Endothelial cell of umbilical vein (primary cell): Measurements from ENCODE around the gene SLC36A2. TPM values are rescaled to one million over a fixed set of nuclear protein-coding genes. Genes with fewer than 3 reads are reported as not detected.

Experiments used
- BruUV-seq: library from RNA; stranded (reverse); fragments of 400-500 nt; replicated peaks from 2 replicates; lab custom pipeline; 2021; lab: Mats Ljungman, UMichigan
- CTCF ChIA-PET: fragments of 300-600, 350-600 bp; sonication (Branson Sonifier 250); formaldehyde crosslinking; loops from one replicate; lab custom pipeline; 2021; ENCODE audit warnings: antibody characterized with exemption, inconsistent platforms; lab: Charles Lee
- POLR2A ChIA-PET: fragments of 300-600, 350-600 bp; sonication (Branson Sonifier 250); formaldehyde crosslinking; loops from one replicate; lab custom pipeline; 2021; ENCODE audit warnings: antibody characterized with exemption, inconsistent platforms; lab: Charles Lee
- DNase-seq: peaks from one replicate; pipeline ENCODE4 v3.0.0-alpha.2; 2011; ENCODE audit warnings: low read depth, low spot score
- FAIRE-seq: peaks from 2 replicates; lab custom pipeline; 2011; peaks lifted over from hg19 to GRCh38; lab: Jason Lieb, UNC
- H2AFZ ChIP-seq: 2 replicates; pipeline ENCODE4 v1.6.0; 2012; ENCODE audit warnings: low read depth, low read length, control low read depth, inconsistent platforms
- H3K27ac ChIP-seq: 2 replicates; pipeline ENCODE4 v1.5.1; 2011; ENCODE audit warnings: low read depth, mild to moderate bottlenecking, control low read depth, low read length, moderate library complexity; ENCODE audit not compliant: insufficient read depth
- H3K27me3 ChIP-seq, 2 experiments: 2 replicates each; pipeline versions ENCODE4 v1.6.0 to v1.6.1; 2011; ENCODE audit warnings: low read length in 2 of 2, mixed read lengths in 1 of 2; ENCODE audit not compliant: control insufficient read depth in 2 of 2, insufficient read depth in 2 of 2
- H3K36me3 ChIP-seq, 2 experiments: 2 replicates in 1 of 2; 3 replicates in 1 of 2; pipeline ENCODE4 v1.5.1; 2011; ENCODE audit warnings: low read length in 2 of 2, mild to moderate bottlenecking in 1 of 2, moderate library complexity in 1 of 2; ENCODE audit not compliant: control insufficient read depth in 2 of 2, insufficient read depth in 2 of 2; ENCODE audit errors: extremely low read depth in 1 of 2
- H3K4me1 ChIP-seq: 3 replicates; pipeline ENCODE4 v1.5.1; 2011; ENCODE audit warnings: mild to moderate bottlenecking, low read length; ENCODE audit not compliant: control insufficient read depth, insufficient read depth; ENCODE audit errors: extremely low read depth
- H3K4me2 ChIP-seq: 2 replicates; pipeline ENCODE4 v1.6.1; 2011; ENCODE audit warnings: low read length, control low read depth, mixed read lengths; ENCODE audit not compliant: insufficient read depth
- H3K4me3 ChIP-seq, 3 experiments: fragments of 200-600 bp in 1 of 3; sonication (generic), shearing (Covaris generic) in 1 of 3; replicated peaks in 1 of 3; 2 replicates each; pipeline ENCODE4 v1.5.1; 2011 to 2016; ENCODE audit warnings: control low read depth in 3 of 3, low read length in 3 of 3, mild to moderate bottlenecking in 2 of 3, inconsistent platforms in 1 of 3, low read depth in 1 of 3, moderate library complexity in 1 of 3; ENCODE audit not compliant: insufficient read depth in 1 of 3
- H3K79me2 ChIP-seq: 2 replicates; pipeline ENCODE4 v1.6.0; 2012; ENCODE audit warnings: low read length, inconsistent platforms; ENCODE audit not compliant: control insufficient read depth, insufficient read depth
- H3K9ac ChIP-seq: replicated peaks from 2 replicates; pipeline ENCODE3; 2011; ENCODE audit warnings: low read length, control low read depth; ENCODE audit not compliant: insufficient read depth; ENCODE audit errors: extremely low read depth
- H3K9me1 ChIP-seq: replicated peaks from 3 replicates; pipeline ENCODE4 v1.6.0; 2011; ENCODE audit warnings: mild to moderate bottlenecking, low read length; ENCODE audit not compliant: control insufficient read depth, insufficient read depth; ENCODE audit errors: extremely low read depth
- H3K9me3 ChIP-seq: replicated peaks from 2 replicates; pipeline ENCODE4 v1.5.1; 2012; ENCODE audit warnings: low read length, inconsistent platforms; ENCODE audit not compliant: control insufficient read depth, insufficient read depth
- H4K20me1 ChIP-seq: replicated peaks from 2 replicates; pipeline ENCODE3; 2011; ENCODE audit warnings: mild to moderate bottlenecking, low read length; ENCODE audit not compliant: control insufficient read depth, insufficient read depth; ENCODE audit errors: extremely low read depth
- EZH2 ChIP-seq: IDR thresholded peaks from 2 replicates; pipeline ENCODE4 v1.6.1; 2012; ENCODE audit warnings: borderline replicate concordance, low read depth, mild to moderate bottlenecking, moderate library complexity, low read length, inconsistent platforms; ENCODE audit not compliant: severe bottlenecking
- FOS ChIP-seq: IDR thresholded peaks from 2 replicates; pipeline ENCODE4 v1.6.1; 2011; ENCODE audit warnings: mild to moderate bottlenecking, low read length, moderate library complexity, borderline replicate concordance; ENCODE audit not compliant: insufficient read depth
- GATA2 ChIP-seq: IDR thresholded peaks from 2 replicates; pipeline ENCODE4 v1.7.0; 2011; ENCODE audit warnings: low read depth, mild to moderate bottlenecking, moderate library complexity, mixed read lengths, low read length; ENCODE audit not compliant: insufficient read length, insufficient read depth
- JUN ChIP-seq: IDR thresholded peaks from 2 replicates; pipeline ENCODE4 v1.6.1; 2011; ENCODE audit warnings: borderline replicate concordance, low read depth; ENCODE audit not compliant: insufficient read length, insufficient read depth
- MYC ChIP-seq: IDR thresholded peaks from one replicate; pipeline ENCODE4 v1.6.1; 2011; ENCODE audit warnings: mild to moderate bottlenecking, low read depth, low read length
- POLR2A ChIP-seq: IDR thresholded peaks from 2 replicates; pipeline ENCODE4 v1.6.1; 2012; ENCODE audit warnings: low read depth, mild to moderate bottlenecking, control low read depth, low read length
- POLR2AphosphoS5 ChIP-seq: IDR thresholded peaks from 2 replicates; pipeline ENCODE4 v1.6.1; 2012; ENCODE audit warnings: low read depth, mild to moderate bottlenecking, control low read depth, low read length, moderate library complexity; ENCODE audit not compliant: insufficient read depth
- dilution Hi-C: fragments of 300-500 bp; cut with MboI; formaldehyde crosslinking; loops from one replicate; pipeline ENCODE4 v1.15.0; 2019; ENCODE audit warnings: low sequenced_read_pairs; ENCODE audit not compliant: extremely low pct_ligation_motif_present
- intact Hi-C: fragments of 100-400 bp; cut with micrococcal nuclease; formaldehyde crosslinking; loops from one replicate; pipeline ENCODE4 v1.10.0; 2022
- polyA plus RNA-seq, 4 experiments: library from polyadenylated mRNA; depleted of rRNA in 3 of 4; stranded (reverse) in 3 of 4; unstranded in 1 of 4; fragments of >200 nt; gene quantifications; 2 replicates each; pipeline versions ENCODE4 v1.2.1 to v1.2.3, GENCODE V29; 2011 to 2012; ENCODE audit warnings: missing spikeins in 1 of 4
- total RNA-seq: library from RNA; stranded (reverse); gene quantifications from 2 replicates; pipeline ENCODE4 v1.2.3, GENCODE V29; 2021
- TF ChIP-seq, protein P1 (sequence below), 2 donors: IDR thresholded peaks; 1 replicate in 1 of 2; 2 replicates in 1 of 2; pipeline ENCODE4 v1.5.1; 2011; ENCODE audit warnings: low read length in 2 of 2, mild to moderate bottlenecking in 2 of 2, moderate library complexity in 2 of 2, control low read depth in 1 of 2, inconsistent platforms in 1 of 2, low read depth in 1 of 2; ENCODE audit not compliant: insufficient read depth in 1 of 2; ENCODE audit errors: extremely low read depth in 1 of 2
- TF ChIP-seq, protein P2 (sequence below): IDR thresholded peaks from 2 replicates; pipeline ENCODE4 v1.6.1; 2011; ENCODE audit not compliant: insufficient read depth, insufficient read length

The SLC36A2 gene
- total and polyA plus RNA-seq, 2 donors (not counting 3 experiments of a cell fraction or from before 2014, with no cell fraction given): not detected

GRCh38 chr5:151338734-151339133 is 8.6 kb downstream of the SLC36A2 start:
- Histone ChIP-seq H3K9me3 (no peaks in the 10 kb centered on the region), H3K9ac (no peak overlapping the region), H3K4me1 (no peaks in the 10 kb centered on the region), H3K27me3 (no peaks in the 10 kb centered on the region), H2AFZ (no peak overlapping the region), H3K79me2 (no peaks in the 10 kb centered on the region), H3K27ac (no peak overlapping the region), H3K36me3 (no peaks in the 10 kb centered on the region), H3K9me1 (no peaks in the 10 kb centered on the region), H4K20me1 (no peaks in the 10 kb centered on the region), H3K4me3 (no peak overlapping the region), H3K4me2 (no peak overlapping the region)
- no peak for FAIRE-seq
- dilution Hi-C loops: no loop called here
- ChIA-PET POLR2A (no interaction called here), CTCF (no interaction called here)
- intact Hi-C loops: no loop called here
- no peak for DNase-seq
- TF ChIP-seq GATA2: no peak
- TF ChIP-seq MYC: no peak
- TF ChIP-seq, protein P1, sequence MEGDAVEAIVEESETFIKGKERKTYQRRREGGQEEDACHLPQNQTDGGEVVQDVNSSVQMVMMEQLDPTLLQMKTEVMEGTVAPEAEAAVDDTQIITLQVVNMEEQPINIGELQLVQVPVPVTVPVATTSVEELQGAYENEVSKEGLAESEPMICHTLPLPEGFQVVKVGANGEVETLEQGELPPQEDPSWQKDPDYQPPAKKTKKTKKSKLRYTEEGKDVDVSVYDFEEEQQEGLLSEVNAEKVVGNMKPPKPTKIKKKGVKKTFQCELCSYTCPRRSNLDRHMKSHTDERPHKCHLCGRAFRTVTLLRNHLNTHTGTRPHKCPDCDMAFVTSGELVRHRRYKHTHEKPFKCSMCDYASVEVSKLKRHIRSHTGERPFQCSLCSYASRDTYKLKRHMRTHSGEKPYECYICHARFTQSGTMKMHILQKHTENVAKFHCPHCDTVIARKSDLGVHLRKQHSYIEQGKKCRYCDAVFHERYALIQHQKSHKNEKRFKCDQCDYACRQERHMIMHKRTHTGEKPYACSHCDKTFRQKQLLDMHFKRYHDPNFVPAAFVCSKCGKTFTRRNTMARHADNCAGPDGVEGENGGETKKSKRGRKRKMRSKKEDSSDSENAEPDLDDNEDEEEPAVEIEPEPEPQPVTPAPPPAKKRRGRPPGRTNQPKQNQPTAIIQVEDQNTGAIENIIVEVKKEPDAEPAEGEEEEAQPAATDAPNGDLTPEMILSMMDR (IDR thresholded peaks at IDR 0.05; ENCODE audit: extremely low read depth in 1 of 2, insufficient read depth in 1 of 2, low read depth in 1 of 2, low read length in 2 of 2): no peak
- no peak for TF ChIP-seq POLR2A
- no peak for TF ChIP-seq FOS
- no peak for TF ChIP-seq JUN
- BruUV-seq: no TSS peak

GRCh38 chr5:151332857-151333256 is 14.5 kb downstream of the SLC36A2 start:
- Histone ChIP-seq H3K9me1 (no peaks in the 10 kb centered on the region), H3K9ac (no peak overlapping the region), H3K4me3 (no peak overlapping the region), H3K27ac (no peak overlapping the region), H3K27me3 (no peaks in the 10 kb centered on the region), H3K4me2 (no peak overlapping the region), H4K20me1 (no peaks in the 10 kb centered on the region), H3K36me3 (no peaks in the 10 kb centered on the region), H3K4me1 (no peaks in the 10 kb centered on the region), H3K9me3 (no peaks in the 10 kb centered on the region), H2AFZ (no peak overlapping the region), H3K79me2 (no peaks in the 10 kb centered on the region)
- ChIA-PET POLR2A (no interaction called here), CTCF (interaction anchor here (1.2 kb wide), 1 partner anchor 17 kb away, joined by 3 read pairs; no protein-coding TSS in a partner anchor)
- DNase-seq: no peak
- TF ChIP-seq JUN (no peak), POLR2AphosphoS5 (no peak), POLR2A (no peak), FOS (no peak), MYC (no peak), EZH2 (no peak), GATA2 (no peak)
- TF ChIP-seq, protein P1 (IDR thresholded peaks at IDR 0.05; ENCODE audit: extremely low read depth in 1 of 2, insufficient read depth in 1 of 2, low read depth in 1 of 2, low read length in 2 of 2): no peak
- TF ChIP-seq, protein P2, sequence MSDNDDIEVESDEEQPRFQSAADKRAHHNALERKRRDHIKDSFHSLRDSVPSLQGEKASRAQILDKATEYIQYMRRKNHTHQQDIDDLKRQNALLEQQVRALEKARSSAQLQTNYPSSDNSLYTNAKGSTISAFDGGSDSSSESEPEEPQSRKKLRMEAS: no peak
- FAIRE-seq: no peak
- no TSS peak for BruUV-seq
- dilution Hi-C loops (no loop called here), intact Hi-C loops (no loop called here)
